ENCODE results near the gene GAS2L2.
"Not testable (repeated sequence)": the region's sequence is repeated elsewhere in the genome, so short reads cannot be mapped to it uniquely, and the experiment has no call there.

The GAS2L2 gene

DNA sequence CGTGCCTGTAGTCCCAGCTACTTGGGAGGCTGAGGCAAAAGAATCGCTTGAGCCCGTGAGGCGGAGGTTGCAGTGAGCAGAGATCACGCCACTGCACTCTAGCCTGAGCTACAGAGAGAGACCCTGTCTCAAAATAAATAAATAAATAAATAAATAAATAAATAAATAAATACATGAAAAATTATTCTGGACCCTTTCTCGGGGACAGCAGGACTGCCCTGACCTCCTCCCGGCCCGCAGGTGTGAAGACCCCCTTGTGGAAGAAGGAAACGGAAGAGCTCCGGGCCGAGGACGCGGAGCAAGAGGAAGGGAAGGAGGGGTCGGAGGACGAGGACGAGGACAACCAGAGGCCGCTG lies 10.7 kb upstream of the GAS2L2 start:
- Histone ChIP-seq H3K27me3 (ENCODE audit: control insufficient read depth, insufficient read depth, low read length) (no peaks in the 10 kb centered on the region), H3K9me3 (ENCODE audit: control insufficient read depth, insufficient read depth, low read length) (no peaks in the 10 kb centered on the region), H3K36me3 (ENCODE audit: control insufficient read depth, insufficient read depth, low read length) (no peaks in the 10 kb centered on the region), H3K27ac (ENCODE audit: low read length) (no peak overlapping the region), H3K4me1 (ENCODE audit: control insufficient read depth, insufficient read depth, low read length) (peaks cover 2% of the 10 kb centered on the region; the same call in 1 of the 2 replicates), H3K4me3 (ENCODE audit: low read length) (no peak overlapping the region; the same call in 1 of the 2 replicates)
- WGBS (ENCODE audit: insufficient coverage, insufficient read length): no CpG with 5 or more reads among the region's 17 CpGs
- no peak for DNase-seq (ENCODE audit: low read depth, low spot score)

DNA sequence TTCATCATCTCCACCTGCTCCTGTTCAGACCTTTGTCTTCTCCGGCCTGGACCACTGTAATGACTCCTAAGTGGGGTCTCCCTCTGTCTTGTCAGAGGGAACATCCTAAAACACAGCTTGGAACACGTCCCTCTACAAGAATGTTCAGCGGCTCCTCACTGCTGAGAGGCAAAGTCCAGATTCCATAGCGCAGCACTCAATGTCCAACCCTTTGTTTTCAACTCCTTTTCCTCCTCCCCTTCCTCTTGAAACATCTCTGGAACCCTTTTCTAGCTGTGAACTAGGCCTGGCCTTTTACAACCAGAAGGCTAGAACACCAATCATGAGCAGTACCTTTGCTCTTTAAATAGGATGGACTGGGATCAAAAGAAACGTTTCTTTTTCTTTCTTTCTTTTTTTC lies 8.6 kb upstream of the GAS2L2 start:
- no peaks in the 10 kb centered on the region for H3K27me3 ChIP-seq (ENCODE audit: control insufficient read depth, insufficient read depth, low read length)
- H3K27ac ChIP-seq (ENCODE audit: low read length): no peak overlapping the region
- WGBS (ENCODE audit: insufficient coverage, insufficient read length): no CpG with 5 or more reads among the region's 5 CpGs
- no peaks in the 10 kb centered on the region for H3K36me3 ChIP-seq (ENCODE audit: control insufficient read depth, insufficient read depth, low read length)
- H3K4me3 ChIP-seq (ENCODE audit: low read length): no peak overlapping the region
- no peaks in the 10 kb centered on the region for H3K9me3 ChIP-seq (ENCODE audit: control insufficient read depth, insufficient read depth, low read length)
- peaks cover 2% of the 10 kb centered on the region; the same call in 1 of the 2 replicates for H3K4me1 ChIP-seq (ENCODE audit: control insufficient read depth, insufficient read depth, low read length)
- DNase-seq (ENCODE audit: low read depth, low spot score): no peak

- WGBS (ENCODE audit: insufficient coverage, insufficient read length): no CpG with 5 or more reads among the region's 1 CpG
- Histone ChIP-seq H3K36me3 (ENCODE audit: control insufficient read depth, insufficient read depth, low read length) (no peaks in the 10 kb centered on the region), H3K4me3 (ENCODE audit: low read length) (no peak within 1 kb of the TSS), H3K27me3 (ENCODE audit: control insufficient read depth, insufficient read depth, low read length) (no peaks in the 10 kb centered on the region), H3K4me1 (ENCODE audit: control insufficient read depth, insufficient read depth, low read length) (peaks cover 1% of the 10 kb centered on the region; the same call in 1 of the 2 replicates), H3K9me3 (ENCODE audit: control insufficient read depth, insufficient read depth, low read length) (no peaks in the 10 kb centered on the region), H3K27ac (ENCODE audit: low read length) (no peak within 1 kb of the TSS)
- no peak for DNase-seq (ENCODE audit: low read depth, low spot score)
Observed at GRCh38 chr17:35760587-35760986, 7.5 kb upstream of the GAS2L2 start, which contains the start of gene C17orf50. Gene C17orf50, plus strand, starts transcription at chr17:35760887. Its CDS starts 55 bp downstream, at chr17:35760942.

DNA sequence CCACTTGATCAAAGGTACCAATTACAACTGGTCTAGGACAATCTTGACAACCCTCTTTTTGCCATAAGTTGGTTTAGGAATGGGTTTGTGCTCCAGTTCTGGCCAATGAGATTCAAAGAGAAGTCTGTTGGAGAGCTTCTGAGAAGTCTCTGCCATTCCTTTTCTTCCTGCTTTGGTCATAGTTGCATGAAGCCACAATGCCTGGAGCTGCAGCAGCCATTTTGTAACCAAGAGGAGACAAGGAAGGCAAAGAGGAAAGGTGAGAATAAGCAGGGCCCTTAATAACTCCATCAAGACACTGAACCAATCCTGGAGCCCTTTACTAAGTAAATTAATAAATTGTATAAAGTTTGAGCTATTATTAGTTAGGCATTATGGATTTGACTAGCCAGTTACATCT lies 4.2 kb upstream of the GAS2L2 start:
- no peak for DNase-seq (ENCODE audit: low read depth, low spot score)
- Histone ChIP-seq H3K27ac (ENCODE audit: low read length) (no peak overlapping the region), H3K36me3 (ENCODE audit: control insufficient read depth, insufficient read depth, low read length) (no peaks in the 10 kb centered on the region), H3K4me3 (ENCODE audit: low read length) (no peak overlapping the region), H3K9me3 (ENCODE audit: control insufficient read depth, insufficient read depth, low read length) (no peaks in the 10 kb centered on the region), H3K27me3 (ENCODE audit: control insufficient read depth, insufficient read depth, low read length) (no peaks in the 10 kb centered on the region), H3K4me1 (ENCODE audit: control insufficient read depth, insufficient read depth, low read length) (peaks cover 5% of the 10 kb centered on the region; the same call in 1 of the 2 replicates)

GRCh38 chr17:35752471-35752870 lies 568 bp downstream of the GAS2L2 start:
- Histone ChIP-seq H3K4me3 (ENCODE audit: low read length) (no peak overlapping the region), H3K27me3 (ENCODE audit: control insufficient read depth, insufficient read depth, low read length) (no peaks in the 10 kb centered on the region), H3K4me1 (ENCODE audit: control insufficient read depth, insufficient read depth, low read length) (peaks cover 5% of the 10 kb centered on the region), H3K9me3 (ENCODE audit: control insufficient read depth, insufficient read depth, low read length) (no peaks in the 10 kb centered on the region), H3K27ac (ENCODE audit: low read length) (no peak overlapping the region), H3K36me3 (ENCODE audit: control insufficient read depth, insufficient read depth, low read length) (no peaks in the 10 kb centered on the region)
- DNase-seq (ENCODE audit: low read depth, low spot score): no peak
- WGBS (ENCODE audit: insufficient coverage, insufficient read length): no CpG with 5 or more reads among the region's 16 CpGs

DNA sequence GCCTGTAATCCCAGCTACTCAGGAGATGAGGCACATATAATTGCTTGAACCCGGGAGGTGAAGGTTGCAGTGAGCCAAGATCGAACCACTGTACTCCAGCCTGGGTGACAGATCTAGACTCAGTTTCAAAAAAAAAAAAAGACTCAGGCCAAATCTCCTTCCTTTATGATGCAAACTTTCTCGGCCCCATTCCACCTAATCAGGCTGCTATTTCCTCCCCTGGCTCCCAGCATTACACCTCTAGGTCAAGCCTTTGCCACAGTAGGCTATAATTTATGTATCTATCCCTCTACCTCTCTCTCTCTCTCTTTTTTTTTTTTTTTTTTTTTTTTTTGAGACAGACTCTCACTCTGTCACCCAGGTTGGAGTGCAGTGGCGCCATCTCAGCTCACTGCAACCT lies 1.5 kb downstream of the GAS2L2 start:
- not testable (repeated sequence) for H3K4me3 ChIP-seq (ENCODE audit: low read length); H3K36me3 ChIP-seq (ENCODE audit: control insufficient read depth, insufficient read depth, low read length); H3K27me3 ChIP-seq (ENCODE audit: control insufficient read depth, insufficient read depth, low read length); H3K4me1 ChIP-seq (ENCODE audit: control insufficient read depth, insufficient read depth, low read length); DNase-seq (ENCODE audit: low read depth, low spot score); H3K27ac ChIP-seq (ENCODE audit: low read length); H3K9me3 ChIP-seq (ENCODE audit: control insufficient read depth, insufficient read depth, low read length)
- WGBS (ENCODE audit: insufficient coverage, insufficient read length): no CpG with 5 or more reads among the region's 4 CpGs

DNA sequence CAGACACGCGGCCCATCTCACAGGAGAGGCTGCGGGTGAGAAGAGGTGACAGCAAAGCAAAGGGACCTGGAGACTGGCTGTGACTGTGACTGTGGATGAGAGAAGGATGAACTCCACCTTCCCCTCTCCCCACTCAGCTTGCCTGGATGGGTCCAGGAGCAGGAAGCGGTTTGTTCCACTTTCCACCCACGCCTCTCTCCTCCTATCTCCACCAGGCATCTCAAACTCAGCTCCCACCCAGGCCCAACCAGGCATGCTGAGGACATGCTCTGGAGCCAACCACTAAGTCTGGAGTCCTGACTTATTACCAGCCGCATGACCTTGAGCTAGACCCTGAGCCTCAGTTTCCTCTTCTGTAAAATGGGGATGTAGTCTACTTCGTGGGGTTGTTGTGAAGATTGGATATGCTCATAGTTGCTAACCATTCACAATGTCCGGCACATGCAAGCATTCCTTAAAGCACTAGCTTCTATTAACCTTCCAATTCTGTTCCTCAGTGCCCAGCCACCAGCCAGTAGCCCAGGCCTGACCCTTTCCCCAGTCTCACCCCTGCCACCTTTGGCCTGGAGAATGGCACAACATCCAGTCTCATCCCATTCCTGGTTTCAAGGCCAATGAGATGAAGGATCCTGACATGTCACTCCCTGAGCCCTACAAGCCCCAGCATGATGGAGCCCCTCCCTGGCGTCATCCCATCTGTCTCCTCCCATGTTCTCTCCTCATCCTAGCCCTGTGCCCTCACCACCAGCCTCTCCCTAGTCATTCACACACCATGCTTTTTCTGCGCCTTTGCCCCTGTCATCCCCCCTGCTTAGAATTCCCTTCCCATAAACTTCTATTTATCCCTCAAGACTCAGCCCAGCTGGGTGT lies 2.3 kb downstream of the GAS2L2 start:
- H3K4me3 ChIP-seq (ENCODE audit: low read length): no peak overlapping the region
- H3K27ac ChIP-seq (ENCODE audit: low read length): no peak overlapping the region
- no peaks in the 10 kb centered on the region for H3K27me3 ChIP-seq (ENCODE audit: control insufficient read depth, insufficient read depth, low read length)
- H3K9me3 ChIP-seq (ENCODE audit: control insufficient read depth, insufficient read depth, low read length): no peaks in the 10 kb centered on the region
- peaks cover 5% of the 10 kb centered on the region for H3K4me1 ChIP-seq (ENCODE audit: control insufficient read depth, insufficient read depth, low read length)
- no peak for DNase-seq (ENCODE audit: low read depth, low spot score)
- no peaks in the 10 kb centered on the region for H3K36me3 ChIP-seq (ENCODE audit: control insufficient read depth, insufficient read depth, low read length)
- WGBS (ENCODE audit: insufficient coverage, insufficient read length): no CpG with 5 or more reads among the region's 10 CpGs

GRCh38 chr17:35749560-35750412 lies 3.3 kb downstream of the GAS2L2 start:
- peaks cover 5% of the 10 kb centered on the region for H3K4me1 ChIP-seq (ENCODE audit: control insufficient read depth, insufficient read depth, low read length)
- no peaks in the 10 kb centered on the region for H3K9me3 ChIP-seq (ENCODE audit: control insufficient read depth, insufficient read depth, low read length)
- no peaks in the 10 kb centered on the region for H3K27me3 ChIP-seq (ENCODE audit: control insufficient read depth, insufficient read depth, low read length)
- H3K27ac ChIP-seq (ENCODE audit: low read length): no peak overlapping the region
- H3K36me3 ChIP-seq (ENCODE audit: control insufficient read depth, insufficient read depth, low read length): no peaks in the 10 kb centered on the region
- no CpG with 5 or more reads among the region's 35 CpGs for WGBS (ENCODE audit: insufficient coverage, insufficient read length)
- no peak overlapping the region for H3K4me3 ChIP-seq (ENCODE audit: low read length)
- DNase-seq (ENCODE audit: low read depth, low spot score): no peak

- H3K27ac ChIP-seq (ENCODE audit: low read length): no peak overlapping the region
- H3K27me3 ChIP-seq (ENCODE audit: control insufficient read depth, insufficient read depth, low read length): no peaks in the 10 kb centered on the region
- peaks cover 5% of the 10 kb centered on the region for H3K4me1 ChIP-seq (ENCODE audit: control insufficient read depth, insufficient read depth, low read length)
- WGBS (ENCODE audit: insufficient coverage, insufficient read length): no CpG with 5 or more reads among the region's 6 CpGs
- DNase-seq (ENCODE audit: low read depth, low spot score): no peak
- H3K4me3 ChIP-seq (ENCODE audit: low read length): no peak overlapping the region
- no peaks in the 10 kb centered on the region for H3K36me3 ChIP-seq (ENCODE audit: control insufficient read depth, insufficient read depth, low read length)
- H3K9me3 ChIP-seq (ENCODE audit: control insufficient read depth, insufficient read depth, low read length): no peaks in the 10 kb centered on the region
Observed at GRCh38 chr17:35748979-35749378, 4.1 kb downstream of the GAS2L2 start.

- H3K27ac ChIP-seq (ENCODE audit: low read length): no peak overlapping the region
- no peak for DNase-seq (ENCODE audit: low read depth, low spot score)
- no CpG with 5 or more reads among the region's 4 CpGs for WGBS (ENCODE audit: insufficient coverage, insufficient read length)
- peaks cover 6% of the 10 kb centered on the region for H3K4me1 ChIP-seq (ENCODE audit: control insufficient read depth, insufficient read depth, low read length)
- H3K4me3 ChIP-seq (ENCODE audit: low read length): no peak overlapping the region
- H3K9me3 ChIP-seq (ENCODE audit: control insufficient read depth, insufficient read depth, low read length): no peaks in the 10 kb centered on the region
- H3K27me3 ChIP-seq (ENCODE audit: control insufficient read depth, insufficient read depth, low read length): no peaks in the 10 kb centered on the region; the same call in 1 of the 2 replicates
- H3K36me3 ChIP-seq (ENCODE audit: control insufficient read depth, insufficient read depth, low read length): no peaks in the 10 kb centered on the region
Observed at GRCh38 chr17:35748341-35748841, 4.6 kb downstream of the GAS2L2 start.

All from iPS DF 6.9 (cell line).